Transverse colon (tissue), 3 donors: Measurements from ENCODE around the gene DAB2.

Experiments
- CTCF ChIP-seq, 5 experiments: fragments of 200-600 bp in 3 of 5; fragments of 450-650 bp in 2 of 5; sonication (generic) in 3 of 5; IDR thresholded peaks; 1 replicate in 2 of 5; 2 replicates in 3 of 5; pipeline ENCODE4 v1.5.1; 2016 to 2017; ENCODE audit warnings: antibody characterized with exemption in 5 of 5, inconsistent platforms in 3 of 5, mild to moderate bottlenecking in 2 of 5, moderate library complexity in 1 of 5
- POLR2A ChIP-seq: fragments of 450-650 bp; IDR thresholded peaks from one replicate; pipeline ENCODE4 v1.6.1; 2016; ENCODE audit warnings: antibody characterized with exemption, mild to moderate bottlenecking, moderate library complexity

DNA sequence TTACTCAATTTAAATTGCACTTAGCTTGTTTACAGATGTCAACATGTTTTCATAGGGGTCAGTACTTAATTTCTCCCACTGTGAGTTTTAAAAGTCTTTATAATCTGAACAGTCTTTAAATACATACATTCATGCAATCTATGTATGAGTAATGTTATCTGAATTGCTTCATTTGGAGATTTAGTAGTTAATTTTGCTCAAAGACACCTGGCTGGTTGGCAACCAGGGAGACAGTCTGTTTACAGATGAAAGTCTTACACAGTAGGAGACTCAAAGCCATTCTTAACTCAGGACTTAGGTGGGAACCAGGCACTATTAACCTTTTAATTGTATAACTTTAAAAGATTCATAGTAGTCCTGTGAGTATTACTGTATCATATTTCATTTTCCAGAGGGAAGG lies 29.3 kb downstream of the DAB2 start:
- TF ChIP-seq CTCF (IDR thresholded peaks at IDR 0.05): no peak
- TF ChIP-seq POLR2A: no peak
